Measurements from ENCODE around the gene FRMD3.

Gene FRMD3

DNA sequence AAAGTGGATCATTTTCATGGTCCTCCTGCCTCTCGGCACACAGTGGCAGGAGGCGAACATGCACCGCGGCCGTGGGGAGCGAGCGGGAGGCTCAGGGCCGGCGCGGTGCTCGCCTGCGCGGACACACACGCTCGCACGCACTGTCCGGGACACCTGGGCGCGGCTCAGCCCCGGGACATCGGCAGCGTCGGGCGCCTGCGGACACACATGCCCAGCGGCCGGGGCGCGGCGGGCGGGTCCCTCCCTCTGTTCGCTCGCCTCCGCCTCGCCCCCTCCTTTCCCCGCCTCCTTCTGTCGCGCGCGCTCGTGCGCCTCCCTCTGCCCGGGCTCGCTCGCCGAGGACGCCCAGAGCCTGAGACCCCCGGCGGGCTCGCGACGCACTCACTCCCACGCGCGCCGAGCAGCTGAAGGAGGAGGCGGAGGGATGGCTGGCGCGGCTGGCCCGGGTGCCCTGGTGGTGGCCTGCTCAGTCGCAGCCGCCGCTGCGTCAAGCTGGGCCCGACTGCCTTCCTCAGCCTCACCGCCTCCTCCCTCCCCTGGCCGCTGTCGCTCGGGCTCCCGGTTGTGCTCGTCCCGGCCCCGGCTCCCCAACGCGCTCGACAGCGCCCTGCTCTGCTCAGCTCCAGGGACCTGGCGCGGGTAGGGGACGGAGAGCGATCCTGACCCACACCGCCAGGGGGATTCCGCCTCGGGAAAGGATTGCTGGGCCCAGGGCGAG is at the start of gene FRMD3:
Gene FRMD3, minus strand, starts transcription at position 230 of the 718 bp plus-strand sequence. Its CDS starts 170 bp downstream, at position 60.
- ATAC-seq: peak in 1 of 2 donors; percentile 24

DNA sequence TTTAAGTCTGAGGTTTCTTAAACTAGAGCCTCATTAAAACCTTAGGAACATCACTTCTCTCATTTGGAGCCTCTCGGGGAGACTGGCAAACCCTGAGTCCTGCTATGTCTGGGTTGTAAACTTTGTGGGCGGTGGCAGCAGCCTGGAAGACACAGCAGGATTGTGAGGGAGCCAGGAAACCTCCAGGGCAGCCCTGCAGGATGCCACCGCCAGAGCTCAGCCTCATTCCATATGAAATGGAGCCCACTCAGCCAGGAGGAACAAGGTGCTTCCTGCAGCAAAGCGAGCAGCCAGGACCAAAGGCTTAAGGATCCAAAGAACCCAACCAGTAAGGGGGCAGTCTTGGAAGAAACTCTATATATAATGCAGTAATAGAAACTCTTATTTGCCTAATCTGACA is 46.8 kb upstream of the FRMD3 start:
- no peak for ATAC-seq

DNA sequence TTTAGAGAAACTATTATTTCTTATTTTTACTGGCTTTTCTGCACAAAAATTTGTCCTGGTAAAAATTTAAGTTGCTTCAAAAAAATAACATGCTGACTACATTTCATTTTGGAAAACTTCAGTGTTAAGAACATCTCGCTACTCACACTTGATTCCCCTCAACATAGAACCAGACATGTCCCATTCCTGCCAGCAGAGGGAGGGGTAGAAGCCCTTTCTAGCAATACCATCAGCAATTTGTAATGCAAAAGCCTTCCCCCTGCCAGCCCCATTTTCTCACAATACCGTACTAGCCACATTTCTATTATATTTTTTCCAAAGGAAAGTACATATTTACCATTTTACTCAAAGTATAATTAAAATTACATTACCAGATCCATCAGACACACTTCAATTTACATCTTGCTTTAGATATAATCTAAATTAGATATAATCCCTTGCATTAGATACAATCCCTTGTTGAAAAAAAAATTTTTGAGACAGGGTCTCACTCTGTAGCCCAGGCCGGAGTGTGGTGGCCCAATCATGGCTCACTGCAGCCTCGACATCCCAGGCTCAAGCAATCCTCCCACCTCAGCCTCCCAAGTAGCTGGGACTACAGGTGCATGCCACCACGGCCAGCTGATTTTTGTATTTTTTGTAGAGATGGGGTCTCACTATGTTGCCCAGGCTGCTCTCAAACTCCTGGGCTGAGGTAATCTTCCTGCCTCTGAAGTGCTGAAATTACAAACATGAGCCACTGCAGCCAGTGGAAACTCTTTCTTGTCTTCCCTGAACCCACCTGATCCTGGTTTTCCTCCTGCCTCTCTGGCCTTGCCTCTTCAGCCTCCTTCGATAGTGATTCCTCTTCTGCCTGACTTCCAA is 45.2 kb upstream of the FRMD3 start:
- ATAC-seq: no peak

DNA sequence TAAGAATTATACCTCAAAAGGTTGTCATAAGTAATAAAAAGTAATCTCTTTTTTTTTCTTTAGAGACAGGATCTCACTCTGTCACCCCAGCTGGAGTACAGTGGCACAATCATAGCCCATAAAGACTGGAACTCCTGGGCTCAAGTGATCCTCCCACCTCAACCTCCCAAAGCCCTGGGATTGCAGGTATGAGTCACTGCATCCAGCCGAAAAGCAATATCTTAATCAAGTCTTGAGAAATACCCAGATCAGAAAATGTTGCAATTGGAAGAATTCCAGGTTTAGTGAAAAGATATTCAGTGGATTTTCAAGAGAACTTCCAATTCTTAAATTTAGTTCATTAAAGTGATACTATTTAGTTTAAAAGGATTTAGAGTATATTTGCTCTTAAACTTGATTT is 43.8 kb upstream of the FRMD3 start:
- ATAC-seq: no peak

DNA sequence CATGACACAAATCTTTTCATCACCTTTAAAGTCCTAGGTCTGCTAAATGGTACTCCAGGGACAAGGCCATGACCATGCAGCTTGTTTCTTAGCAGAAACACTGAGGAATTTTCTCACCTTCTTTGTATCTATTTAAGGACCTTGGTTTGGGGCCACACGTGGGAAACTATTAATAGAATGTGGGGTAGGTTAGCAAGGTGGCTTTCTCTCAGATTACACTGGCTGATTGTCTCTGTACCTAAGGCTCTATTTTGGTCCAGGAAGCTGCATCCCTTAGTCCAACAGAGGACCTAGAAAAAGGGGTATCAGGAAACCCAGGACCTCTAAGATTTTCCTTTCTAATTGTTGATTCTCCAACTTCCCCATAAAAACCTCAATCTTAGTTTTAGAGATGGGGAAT is 36.3 kb upstream of the FRMD3 start:
- ATAC-seq: no peak

DNA sequence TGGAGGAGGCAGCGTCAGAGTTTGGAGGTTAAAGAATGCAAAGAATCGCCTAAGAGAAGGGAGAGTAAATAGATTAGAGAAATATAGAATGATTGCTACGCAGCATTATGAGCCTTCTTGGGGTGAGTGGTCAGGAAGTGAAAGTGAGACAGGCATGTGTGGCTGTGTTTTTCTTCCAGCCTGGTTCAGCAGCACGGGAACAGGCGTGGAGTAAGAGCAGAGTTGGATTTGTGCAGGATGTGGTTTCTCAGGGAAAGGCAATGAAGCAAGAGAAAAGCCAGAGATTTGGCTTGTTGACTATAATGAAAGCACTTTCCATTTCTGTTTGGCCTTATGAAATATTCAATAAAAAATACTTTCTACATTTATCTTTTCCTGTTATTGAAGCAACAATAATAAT is 34.3 kb upstream of the FRMD3 start:
- no peak for ATAC-seq

DNA sequence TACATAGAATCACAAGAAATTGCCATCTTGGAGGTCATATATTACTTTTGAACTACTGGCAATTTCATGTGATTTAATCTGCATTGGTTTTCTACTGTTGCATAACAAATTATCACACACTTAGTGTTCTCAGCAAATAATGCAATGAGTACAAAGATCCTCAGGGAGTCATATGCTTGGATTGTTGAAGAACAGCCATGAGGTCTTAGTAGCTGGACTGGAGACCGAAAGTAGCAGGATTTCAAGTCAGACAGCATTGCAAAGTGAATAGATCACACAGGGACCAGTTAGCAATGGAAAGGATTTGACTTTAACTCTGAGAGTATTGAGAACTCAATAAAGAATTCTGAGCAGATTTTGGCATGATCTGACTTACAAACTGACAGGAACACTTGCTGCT is 32.2 kb upstream of the FRMD3 start:
- no peak for ATAC-seq

DNA sequence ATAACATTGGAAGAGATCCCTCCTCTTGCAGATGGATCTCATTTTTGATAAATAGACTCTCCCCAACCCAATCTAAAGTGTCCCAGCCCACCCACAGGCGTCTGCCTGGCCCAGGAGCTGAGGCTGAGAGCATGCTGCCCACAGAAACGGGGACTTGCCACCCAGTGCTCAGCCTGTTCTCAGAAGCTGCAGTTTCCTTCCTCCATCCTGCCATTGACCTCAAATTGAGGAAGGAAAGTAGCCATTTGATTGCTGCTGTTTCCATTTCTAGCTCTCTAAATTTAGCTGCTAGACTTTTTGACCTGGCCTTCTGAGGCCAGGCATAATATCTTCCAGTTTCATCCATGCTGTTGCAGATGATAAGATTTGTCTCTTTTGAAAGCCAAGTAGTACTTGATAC is 31.1 kb upstream of the FRMD3 start:
- ATAC-seq: no peak

DNA sequence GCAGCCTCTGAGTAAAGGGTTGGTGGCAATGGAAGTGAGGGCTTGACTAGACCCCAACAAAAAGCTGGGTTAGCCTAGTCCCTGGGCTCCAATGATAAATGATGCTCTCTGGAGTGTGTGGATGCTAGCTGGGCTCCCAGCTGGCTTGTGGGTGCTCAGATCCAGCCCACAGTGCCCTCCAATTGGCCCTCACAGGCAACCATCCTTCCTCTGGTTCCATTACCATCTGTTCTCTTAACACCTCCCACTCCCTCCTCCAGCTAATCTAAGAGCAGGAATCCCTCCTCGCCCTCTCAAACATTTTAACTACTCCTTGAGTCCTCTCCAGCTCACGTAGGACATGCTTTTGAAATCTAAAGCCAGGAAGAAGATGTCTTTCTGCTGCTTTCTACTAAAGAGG is 25.2 kb upstream of the FRMD3 start:
- ATAC-seq: no peak

DNA sequence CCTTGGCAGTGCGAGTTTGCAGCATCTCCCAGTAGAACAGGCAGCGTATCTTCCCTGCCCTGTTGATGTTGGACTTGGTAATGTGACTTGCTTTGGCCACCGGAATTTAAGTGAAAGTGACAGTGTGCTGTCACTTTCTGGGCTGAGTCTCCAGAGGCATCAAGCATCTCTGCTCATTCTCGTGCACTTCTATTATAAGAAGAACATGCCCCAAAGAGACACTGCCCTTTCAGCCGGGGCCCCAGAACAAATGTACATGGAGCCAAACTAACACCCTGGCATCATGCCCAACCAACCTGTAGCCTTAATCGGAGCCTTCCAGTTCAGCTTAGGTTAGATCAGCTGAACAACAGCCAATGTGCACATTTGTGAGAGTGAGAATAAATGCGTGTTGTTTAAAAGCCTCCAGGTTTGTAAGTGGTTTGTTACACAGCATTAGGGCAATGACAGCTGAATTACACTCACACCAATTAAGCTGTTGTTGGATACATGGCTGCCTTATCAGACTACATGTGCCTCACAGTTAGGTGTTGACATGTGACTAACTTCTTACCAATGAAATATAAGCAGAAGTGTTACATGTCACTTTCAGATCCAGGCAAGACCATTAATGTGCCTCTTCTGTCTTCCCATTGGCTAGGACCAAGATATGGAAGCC is 22.1 kb upstream of the FRMD3 start:
- no peak for ATAC-seq

DNA sequence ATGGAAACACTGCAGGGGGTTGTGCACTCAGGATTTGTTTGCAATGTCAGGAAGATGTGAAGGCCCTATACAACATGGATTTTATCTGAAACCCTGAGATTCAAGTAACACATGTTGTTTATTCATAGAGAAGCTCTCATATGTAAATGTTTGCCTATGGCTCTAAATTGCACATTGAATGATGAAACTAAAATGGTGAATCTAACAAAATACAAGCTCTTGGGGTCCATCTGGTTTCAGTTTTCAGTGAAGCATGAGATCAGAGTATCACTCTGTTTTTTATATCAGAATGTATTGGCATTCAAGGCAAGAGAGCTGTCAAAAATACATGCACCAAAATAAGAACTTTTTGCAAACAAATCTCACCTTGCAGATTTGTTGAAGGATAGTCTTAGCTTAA is 19.6 kb upstream of the FRMD3 start:
- no peak for ATAC-seq

DNA sequence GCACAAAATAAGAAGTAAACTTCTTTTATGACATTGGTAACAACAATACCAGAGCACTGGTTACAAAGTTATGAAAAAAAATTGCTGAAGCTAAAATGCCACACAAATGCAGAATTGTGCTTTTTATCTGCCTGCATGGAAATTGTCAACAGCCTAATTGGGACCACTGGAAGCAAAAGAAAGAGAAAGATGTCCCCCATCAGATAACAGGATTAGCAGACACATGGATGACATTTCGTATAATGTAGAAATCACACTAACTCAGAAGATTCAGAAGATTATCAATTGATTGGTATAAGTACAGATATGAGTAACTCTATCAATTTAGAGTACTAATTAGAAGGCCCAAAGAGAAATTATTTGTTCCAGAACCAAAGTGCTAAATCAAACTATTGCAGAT is 19.1 kb upstream of the FRMD3 start:
- no peak for ATAC-seq

DNA sequence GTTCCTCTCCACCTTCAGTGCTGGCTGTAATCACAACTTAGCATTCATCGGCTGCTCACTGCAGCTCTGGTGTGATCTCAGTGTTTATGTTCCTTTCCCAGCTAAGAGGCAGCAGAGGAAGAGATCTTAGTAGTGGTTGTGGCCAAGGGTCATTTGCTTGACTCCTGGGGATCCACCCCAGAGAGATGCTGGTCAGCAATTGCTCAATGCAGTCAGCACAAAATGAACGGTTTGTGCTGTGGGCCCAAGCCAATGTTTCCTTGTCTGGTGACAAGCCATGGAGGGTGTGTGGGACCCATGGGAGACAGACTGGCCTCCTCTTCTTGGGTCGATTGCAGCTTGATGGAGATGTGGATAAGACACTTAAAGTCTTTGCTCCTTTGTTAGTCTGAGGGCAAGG is 16.1 kb upstream of the FRMD3 start:
- ATAC-seq: no peak

DNA sequence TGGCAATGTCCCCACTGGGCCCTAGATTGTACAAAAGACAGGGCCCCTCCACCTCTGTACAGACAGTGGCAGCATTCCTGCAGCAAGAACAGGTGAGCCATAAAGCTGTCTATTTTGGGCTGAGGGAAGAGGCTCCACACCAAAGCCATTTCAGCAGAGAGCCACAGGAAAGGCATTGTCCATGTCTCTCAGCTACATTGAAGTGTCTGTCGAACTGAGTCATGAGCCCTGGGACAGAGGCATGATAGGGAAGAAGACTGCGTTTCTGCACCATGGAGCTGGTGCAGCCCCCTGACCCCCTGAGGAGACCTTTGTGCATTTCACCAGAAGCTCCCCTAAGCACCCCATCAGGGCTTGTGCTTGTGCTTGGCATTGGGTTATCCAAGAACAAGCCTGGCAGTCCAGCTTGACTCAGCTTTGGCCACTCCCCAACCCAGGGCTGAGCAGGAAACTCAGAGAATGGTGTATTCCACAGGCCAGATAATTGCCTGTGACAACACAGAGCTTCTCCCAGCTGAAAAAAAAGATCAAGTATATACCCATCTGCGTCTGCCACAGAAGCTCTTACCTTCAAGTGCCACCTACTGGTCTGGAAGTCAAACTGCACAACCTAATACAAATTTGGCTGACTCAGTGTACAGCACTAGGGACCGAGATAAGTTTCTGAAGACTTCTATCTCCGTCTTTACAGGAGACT is 5.9 kb upstream of the FRMD3 start:
- ATAC-seq: peak; percentile 6 to 20

DNA sequence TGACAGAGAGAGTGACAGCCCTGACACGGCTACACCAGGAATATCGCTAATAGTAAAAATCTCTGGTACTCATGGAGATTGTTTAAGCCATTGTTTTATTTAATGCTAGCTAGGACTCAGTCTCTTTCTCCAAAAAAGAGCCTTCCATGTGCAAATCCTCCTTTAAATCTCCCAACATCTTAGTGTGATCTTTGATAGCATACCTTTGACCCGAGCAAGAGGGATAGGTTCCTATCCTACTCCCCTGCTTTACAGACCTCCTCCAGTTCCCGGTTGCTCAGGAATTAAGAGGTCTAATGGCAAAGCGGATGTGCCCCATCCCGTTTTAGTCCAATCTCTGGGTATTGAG is 663 bp upstream of the FRMD3 start:
- ATAC-seq: no peak

DNA sequence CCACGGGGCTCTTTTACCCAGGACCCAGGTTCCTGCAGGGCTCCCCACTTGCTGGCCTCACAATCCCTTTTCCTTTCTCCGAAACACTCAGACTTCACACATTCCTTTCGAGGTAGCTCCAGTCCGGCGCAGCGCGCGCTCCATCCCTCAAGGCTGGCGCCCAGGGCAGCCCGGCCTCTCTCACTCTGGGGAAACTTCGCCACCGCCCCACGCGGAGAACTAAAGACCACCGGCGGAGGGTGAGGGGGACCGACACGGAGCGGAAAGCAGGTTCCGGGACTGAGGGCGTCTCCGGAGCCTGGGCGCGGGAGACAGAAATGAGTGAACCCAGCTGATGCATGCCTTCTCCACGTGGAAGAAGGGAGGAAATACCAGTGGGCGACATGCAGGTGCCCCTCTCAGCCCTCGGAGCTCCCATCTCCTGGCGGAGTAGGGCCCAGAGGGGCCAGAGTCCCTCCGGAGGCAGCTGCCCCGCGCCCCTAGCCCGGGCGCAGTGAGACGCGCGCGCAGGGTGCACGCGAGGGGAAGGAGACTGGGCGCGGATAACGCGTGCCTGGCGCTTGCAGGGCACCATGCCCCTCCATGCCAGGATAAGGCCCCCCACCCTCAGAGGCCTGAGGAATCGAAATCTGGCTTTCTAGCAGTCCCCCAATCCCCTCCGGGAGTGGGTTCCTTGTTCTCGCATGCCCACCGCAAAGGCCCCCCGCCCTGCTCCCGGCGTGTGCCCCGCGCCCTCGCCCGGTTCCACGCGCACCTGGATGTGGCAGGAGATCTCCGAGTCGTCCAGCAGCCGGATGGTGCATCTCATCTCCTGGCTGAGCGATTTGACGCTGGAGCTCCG is 650 bp downstream of the FRMD3 start:
- ATAC-seq: no peak

DNA sequence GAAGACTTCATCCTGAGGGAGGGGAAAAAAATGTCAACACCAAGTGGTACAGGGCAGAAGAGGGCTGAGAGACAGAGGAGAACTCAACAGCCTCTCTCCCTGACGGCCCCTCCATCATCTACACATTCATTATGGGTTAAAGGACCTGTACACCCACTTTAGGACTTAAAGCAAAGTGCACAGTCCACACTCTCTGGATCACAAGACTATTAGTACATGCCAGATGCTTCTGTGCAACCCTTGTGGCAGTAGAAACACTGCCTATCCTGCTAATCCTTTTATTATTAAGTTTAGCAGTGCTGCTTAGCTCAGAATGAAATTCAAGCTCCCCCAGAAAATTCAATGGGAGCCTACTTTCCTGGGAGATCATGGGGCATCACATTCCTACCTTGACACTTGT is 1.9 kb downstream of the FRMD3 start:
- ATAC-seq: no peak

DNA sequence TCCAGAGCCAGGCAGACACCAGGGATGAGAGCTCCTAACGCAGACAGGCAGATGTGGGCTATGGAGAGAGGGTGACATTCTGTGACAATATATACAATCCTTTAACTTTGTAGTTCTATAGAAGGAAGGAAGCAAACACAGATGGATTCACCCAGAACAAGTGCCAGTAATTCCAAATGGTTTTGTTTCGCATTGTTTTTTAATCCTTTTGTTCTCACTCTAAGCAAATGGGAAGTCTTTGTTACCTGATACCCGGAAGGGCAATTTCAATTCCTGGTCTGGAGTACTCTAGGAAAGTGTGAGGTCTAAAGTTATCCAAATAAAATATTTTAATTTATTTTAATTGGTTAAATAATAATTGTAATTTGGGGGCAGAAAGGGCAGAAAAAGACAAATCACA is 2.5 kb downstream of the FRMD3 start:
- ATAC-seq: no peak

DNA sequence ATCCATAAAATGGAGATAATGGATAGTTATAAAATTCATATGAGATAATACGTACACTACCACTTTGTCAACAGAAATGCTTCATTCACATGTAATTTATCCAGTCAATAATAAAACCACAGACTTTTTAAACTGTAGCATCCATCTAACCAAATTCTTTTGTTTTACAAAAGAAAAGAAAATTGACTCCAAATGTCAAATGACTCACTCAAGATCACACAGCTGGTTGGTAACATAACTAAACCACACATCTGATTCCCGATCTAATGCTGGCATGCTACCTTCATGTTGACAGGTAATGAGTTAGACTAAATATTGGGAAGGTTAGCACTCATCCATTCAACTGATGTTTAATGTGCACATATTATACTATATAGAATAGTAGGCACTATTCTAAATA is 4.9 kb downstream of the FRMD3 start:
- no peak for ATAC-seq

DNA sequence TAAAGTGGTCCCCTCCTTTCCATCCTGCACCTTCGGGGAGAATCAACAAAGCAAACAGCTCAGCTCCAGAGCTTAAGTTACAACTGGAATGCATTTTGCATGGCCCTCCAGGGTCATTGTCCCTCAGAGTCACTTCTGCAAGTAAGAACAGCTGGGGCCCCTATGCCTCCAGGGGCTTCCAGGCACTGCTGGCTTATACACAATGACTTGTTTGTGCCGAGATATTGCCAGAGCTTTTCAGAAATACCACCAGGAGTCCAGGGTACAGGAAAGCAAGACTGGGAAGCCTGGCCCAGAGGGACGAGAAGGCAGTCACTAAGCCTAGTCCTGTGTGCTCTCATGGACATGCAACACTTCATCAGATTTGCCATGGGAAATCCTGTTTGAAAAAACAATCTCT is 11.3 kb downstream of the FRMD3 start:
- ATAC-seq: no peak

DNA sequence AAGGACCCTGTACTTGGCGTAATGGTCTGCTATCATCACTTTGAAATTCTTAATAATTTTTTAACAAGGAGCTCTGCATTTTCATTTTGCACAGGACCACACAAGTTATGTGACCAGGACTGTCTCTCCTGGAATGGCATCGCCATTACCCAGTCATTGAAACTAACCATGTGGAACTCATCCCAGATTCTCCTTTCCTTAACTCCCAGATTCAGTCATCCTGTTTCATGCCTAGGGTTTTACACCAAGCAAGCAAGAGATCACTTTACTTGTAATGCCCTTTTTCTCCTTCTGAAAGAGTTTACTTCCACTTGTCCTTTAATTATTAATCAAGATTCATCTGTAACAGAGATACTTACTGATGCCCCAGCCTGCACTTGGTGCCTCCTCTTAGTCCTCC is 12.0 kb downstream of the FRMD3 start:
- ATAC-seq: no peak

DNA sequence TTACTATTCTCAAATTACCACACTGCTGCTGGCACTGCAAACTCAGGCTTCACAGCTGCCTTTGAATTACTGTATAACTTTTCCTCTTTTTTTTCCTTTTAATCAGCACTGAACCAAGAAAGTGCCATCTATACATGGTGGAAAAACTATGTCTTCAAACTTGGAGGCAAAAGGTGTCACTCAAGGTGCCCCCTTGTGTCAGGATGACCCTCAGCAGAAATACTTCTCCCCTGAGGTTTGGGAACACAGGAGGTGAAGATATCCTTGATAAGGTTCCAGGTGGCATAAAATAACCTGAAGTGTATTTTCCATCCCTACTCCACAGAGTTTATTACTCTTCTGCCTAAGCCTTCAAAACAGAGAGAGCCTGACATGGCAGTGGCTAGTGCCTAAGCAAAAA is 14.5 kb downstream of the FRMD3 start:
- no peak for ATAC-seq

Measured in activated CD4-positive, CD25-positive, alpha-beta regulatory T cell treated with anti-CD3 and anti-CD28 coated beads, Interleukin-2, amount 50 U/mL, for 24 hours (primary cell).